Coronary artery (tissue), 2 donors: ENCODE measurements around the gene BRINP1.

ENCODE experiments used
- DNase-seq: peaks from one replicate; pipeline ENCODE4 v3.0.0-alpha.2; 2017; ENCODE audit warnings: low spot score
- H3K27ac ChIP-seq, 2 donors: fragments of 200-600 bp; sonication (generic); one replicate each; pipeline ENCODE4 v1.5.1; 2016 to 2019
- H3K4me3 ChIP-seq: fragments of 200-600 bp; sonication (generic); 2 replicates; pipeline ENCODE4 v1.5.1; 2016; ENCODE audit warnings: mild to moderate bottlenecking, moderate library complexity
- CTCF ChIP-seq: fragments of 200-600 bp; sonication (generic); IDR thresholded peaks from one replicate; pipeline ENCODE4 v1.5.1; 2019; ENCODE audit warnings: antibody characterized with exemption

BRINP1 gene

GRCh38 chr9:119368179-119368578, 1.1 kb downstream of the BRINP1 start:
- TF ChIP-seq CTCF: no peak
- H3K27ac ChIP-seq: no peak overlapping the region
- H3K4me3 ChIP-seq: peak overlapping the region; percentile 67
- DNase-seq: no peak

- no peak for TF ChIP-seq CTCF
- H3K4me3 ChIP-seq: no peak overlapping the region
- H3K27ac ChIP-seq: no peak overlapping the region
- DNase-seq: no peak
Measured at GRCh38 chr9:119367683-119368075, 1.6 kb downstream of the BRINP1 start.

- no peak overlapping the region for H3K27ac ChIP-seq
- DNase-seq: no peak
Measured at GRCh38 chr9:119366909-119367682, 2.1 kb downstream of the BRINP1 start.

GRCh38 chr9:119365291-119366027, 3.8 kb downstream of the BRINP1 start:
- no peak for TF ChIP-seq CTCF
- Histone ChIP-seq H3K4me3 (no peak overlapping the region), H3K27ac (no peak overlapping the region)
- DNase-seq: no peak

More at GRCh38 chr9:119366909-119367682, 2.1 kb downstream of the BRINP1 start:
- no peak overlapping the region for H3K4me3 ChIP-seq
- no peak for TF ChIP-seq CTCF

- no peak for TF ChIP-seq CTCF
- no peak for DNase-seq
Measured at GRCh38 chr9:119360237-119360636, 9.0 kb downstream of the BRINP1 start.

GRCh38 chr9:119357336-119358096, 11.7 kb downstream of the BRINP1 start:
- H3K27ac ChIP-seq: no peak overlapping the region
- TF ChIP-seq CTCF: no peak
- no peak for DNase-seq
- no peak overlapping the region for H3K4me3 ChIP-seq

More at GRCh38 chr9:119360237-119360636, 9.0 kb downstream of the BRINP1 start:
- Histone ChIP-seq H3K4me3 (no peak overlapping the region), H3K27ac (no peak overlapping the region)
